Endothelial cell of umbilical vein (primary cell): Measurements from ENCODE around the gene SLC19A1. TPM values are rescaled to one million over a fixed set of nuclear protein-coding genes. Genes with fewer than 3 reads are reported as not detected.

Experiments used
- BruUV-seq: library from RNA; stranded (reverse); fragments of 400-500 nt; replicated peaks from 2 replicates; lab custom pipeline; 2021; lab: Mats Ljungman, UMichigan
- CTCF ChIA-PET: fragments of 300-600, 350-600 bp; sonication (Branson Sonifier 250); formaldehyde crosslinking; loops from one replicate; lab custom pipeline; 2021; ENCODE audit warnings: antibody characterized with exemption, inconsistent platforms; lab: Charles Lee
- POLR2A ChIA-PET: fragments of 300-600, 350-600 bp; sonication (Branson Sonifier 250); formaldehyde crosslinking; loops from one replicate; lab custom pipeline; 2021; ENCODE audit warnings: antibody characterized with exemption, inconsistent platforms; lab: Charles Lee
- DNase-seq: peaks from one replicate; pipeline ENCODE4 v3.0.0-alpha.2; 2011; ENCODE audit warnings: low read depth, low spot score
- FAIRE-seq: peaks from 2 replicates; lab custom pipeline; 2011; peaks lifted over from hg19 to GRCh38; lab: Jason Lieb, UNC
- H2AFZ ChIP-seq: 2 replicates; pipeline ENCODE4 v1.6.0; 2012; ENCODE audit warnings: low read depth, low read length, control low read depth, inconsistent platforms
- H3K27ac ChIP-seq: 2 replicates; pipeline ENCODE4 v1.5.1; 2011; ENCODE audit warnings: low read depth, mild to moderate bottlenecking, control low read depth, low read length, moderate library complexity; ENCODE audit not compliant: insufficient read depth
- H3K27me3 ChIP-seq, 2 experiments: 2 replicates each; pipeline versions ENCODE4 v1.6.0 to v1.6.1; 2011; ENCODE audit warnings: low read length in 2 of 2, mixed read lengths in 1 of 2; ENCODE audit not compliant: control insufficient read depth in 2 of 2, insufficient read depth in 2 of 2
- H3K36me3 ChIP-seq, 2 experiments: 2 replicates in 1 of 2; 3 replicates in 1 of 2; pipeline ENCODE4 v1.5.1; 2011; ENCODE audit warnings: low read length in 2 of 2, mild to moderate bottlenecking in 1 of 2, moderate library complexity in 1 of 2; ENCODE audit not compliant: control insufficient read depth in 2 of 2, insufficient read depth in 2 of 2; ENCODE audit errors: extremely low read depth in 1 of 2
- H3K4me1 ChIP-seq: 3 replicates; pipeline ENCODE4 v1.5.1; 2011; ENCODE audit warnings: mild to moderate bottlenecking, low read length; ENCODE audit not compliant: control insufficient read depth, insufficient read depth; ENCODE audit errors: extremely low read depth
- H3K4me2 ChIP-seq: 2 replicates; pipeline ENCODE4 v1.6.1; 2011; ENCODE audit warnings: low read length, control low read depth, mixed read lengths; ENCODE audit not compliant: insufficient read depth
- H3K4me3 ChIP-seq, 3 experiments: fragments of 200-600 bp in 1 of 3; sonication (generic), shearing (Covaris generic) in 1 of 3; replicated peaks in 1 of 3; 2 replicates each; pipeline ENCODE4 v1.5.1; 2011 to 2016; ENCODE audit warnings: control low read depth in 3 of 3, low read length in 3 of 3, mild to moderate bottlenecking in 2 of 3, inconsistent platforms in 1 of 3, low read depth in 1 of 3, moderate library complexity in 1 of 3; ENCODE audit not compliant: insufficient read depth in 1 of 3
- H3K79me2 ChIP-seq: 2 replicates; pipeline ENCODE4 v1.6.0; 2012; ENCODE audit warnings: low read length, inconsistent platforms; ENCODE audit not compliant: control insufficient read depth, insufficient read depth
- H3K9ac ChIP-seq: replicated peaks from 2 replicates; pipeline ENCODE3; 2011; ENCODE audit warnings: low read length, control low read depth; ENCODE audit not compliant: insufficient read depth; ENCODE audit errors: extremely low read depth
- H3K9me1 ChIP-seq: replicated peaks from 3 replicates; pipeline ENCODE4 v1.6.0; 2011; ENCODE audit warnings: mild to moderate bottlenecking, low read length; ENCODE audit not compliant: control insufficient read depth, insufficient read depth; ENCODE audit errors: extremely low read depth
- H3K9me3 ChIP-seq: replicated peaks from 2 replicates; pipeline ENCODE4 v1.5.1; 2012; ENCODE audit warnings: low read length, inconsistent platforms; ENCODE audit not compliant: control insufficient read depth, insufficient read depth
- H4K20me1 ChIP-seq: replicated peaks from 2 replicates; pipeline ENCODE3; 2011; ENCODE audit warnings: mild to moderate bottlenecking, low read length; ENCODE audit not compliant: control insufficient read depth, insufficient read depth; ENCODE audit errors: extremely low read depth
- EZH2 ChIP-seq: IDR thresholded peaks from 2 replicates; pipeline ENCODE4 v1.6.1; 2012; ENCODE audit warnings: borderline replicate concordance, low read depth, mild to moderate bottlenecking, moderate library complexity, low read length, inconsistent platforms; ENCODE audit not compliant: severe bottlenecking
- FOS ChIP-seq: IDR thresholded peaks from 2 replicates; pipeline ENCODE4 v1.6.1; 2011; ENCODE audit warnings: mild to moderate bottlenecking, low read length, moderate library complexity, borderline replicate concordance; ENCODE audit not compliant: insufficient read depth
- GATA2 ChIP-seq: IDR thresholded peaks from 2 replicates; pipeline ENCODE4 v1.7.0; 2011; ENCODE audit warnings: low read depth, mild to moderate bottlenecking, moderate library complexity, mixed read lengths, low read length; ENCODE audit not compliant: insufficient read length, insufficient read depth
- JUN ChIP-seq: IDR thresholded peaks from 2 replicates; pipeline ENCODE4 v1.6.1; 2011; ENCODE audit warnings: borderline replicate concordance, low read depth; ENCODE audit not compliant: insufficient read length, insufficient read depth
- POLR2A ChIP-seq: IDR thresholded peaks from 2 replicates; pipeline ENCODE4 v1.6.1; 2012; ENCODE audit warnings: low read depth, mild to moderate bottlenecking, control low read depth, low read length
- POLR2AphosphoS5 ChIP-seq: IDR thresholded peaks from 2 replicates; pipeline ENCODE4 v1.6.1; 2012; ENCODE audit warnings: low read depth, mild to moderate bottlenecking, control low read depth, low read length, moderate library complexity; ENCODE audit not compliant: insufficient read depth
- dilution Hi-C: fragments of 300-500 bp; cut with MboI; formaldehyde crosslinking; loops from one replicate; pipeline ENCODE4 v1.15.0; 2019; ENCODE audit warnings: low sequenced_read_pairs; ENCODE audit not compliant: extremely low pct_ligation_motif_present
- intact Hi-C: fragments of 100-400 bp; cut with micrococcal nuclease; formaldehyde crosslinking; loops from one replicate; pipeline ENCODE4 v1.10.0; 2022
- polyA plus RNA-seq, 4 experiments: library from polyadenylated mRNA; depleted of rRNA in 3 of 4; stranded (reverse) in 3 of 4; unstranded in 1 of 4; fragments of >200 nt; gene quantifications; 2 replicates each; pipeline versions ENCODE4 v1.2.1 to v1.2.3, GENCODE V29; 2011 to 2012; ENCODE audit warnings: missing spikeins in 1 of 4
- total RNA-seq: library from RNA; stranded (reverse); gene quantifications from 2 replicates; pipeline ENCODE4 v1.2.3, GENCODE V29; 2021
- TF ChIP-seq, protein P1 (sequence below): IDR thresholded peaks from 2 replicates; pipeline ENCODE4 v1.6.1; 2011; ENCODE audit not compliant: insufficient read depth, insufficient read length
- TF ChIP-seq, protein P2 (sequence below), 2 donors: IDR thresholded peaks; 1 replicate in 1 of 2; 2 replicates in 1 of 2; pipeline ENCODE4 v1.5.1; 2011; ENCODE audit warnings: low read length in 2 of 2, mild to moderate bottlenecking in 2 of 2, moderate library complexity in 2 of 2, control low read depth in 1 of 2, inconsistent platforms in 1 of 2, low read depth in 1 of 2; ENCODE audit not compliant: insufficient read depth in 1 of 2; ENCODE audit errors: extremely low read depth in 1 of 2

The SLC19A1 gene
- total and polyA plus RNA-seq, 2 donors (not counting 3 experiments of a cell fraction or from before 2014, with no cell fraction given): 36.3 to 54.6 TPM

DNA sequence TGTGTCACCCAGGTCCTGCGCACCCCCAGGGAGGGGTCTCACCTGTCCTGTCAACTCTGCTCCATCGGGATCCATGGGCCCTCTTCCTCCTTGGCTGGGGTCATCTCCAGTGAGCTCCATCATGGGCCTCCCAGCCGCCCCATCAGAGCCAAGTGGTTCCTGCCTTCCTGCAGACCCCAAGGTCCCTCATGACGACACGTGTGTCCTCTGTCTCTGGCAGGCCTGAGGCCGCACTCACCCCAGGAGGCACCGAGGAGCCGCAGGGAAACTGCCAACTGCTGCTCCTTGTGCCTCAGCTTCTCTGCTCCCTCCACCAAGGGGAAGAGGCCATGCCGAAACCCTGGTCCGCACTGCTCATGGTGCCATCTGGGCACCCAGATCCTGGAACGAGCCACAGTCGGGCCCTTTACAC is 90.5 kb downstream of the SLC19A1 start:
- no peaks in the 10 kb centered on the region for H4K20me1 ChIP-seq
- H3K79me2 ChIP-seq: peaks cover 57% of the 10 kb centered on the region
- H3K27ac ChIP-seq: no peak overlapping the region
- TF ChIP-seq POLR2A (no peak), FOS (no peak), GATA2 (no peak), JUN (no peak), EZH2 (no peak), POLR2AphosphoS5 (no peak)
- TF ChIP-seq, protein P1, sequence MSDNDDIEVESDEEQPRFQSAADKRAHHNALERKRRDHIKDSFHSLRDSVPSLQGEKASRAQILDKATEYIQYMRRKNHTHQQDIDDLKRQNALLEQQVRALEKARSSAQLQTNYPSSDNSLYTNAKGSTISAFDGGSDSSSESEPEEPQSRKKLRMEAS: no peak
- TF ChIP-seq, protein P2, sequence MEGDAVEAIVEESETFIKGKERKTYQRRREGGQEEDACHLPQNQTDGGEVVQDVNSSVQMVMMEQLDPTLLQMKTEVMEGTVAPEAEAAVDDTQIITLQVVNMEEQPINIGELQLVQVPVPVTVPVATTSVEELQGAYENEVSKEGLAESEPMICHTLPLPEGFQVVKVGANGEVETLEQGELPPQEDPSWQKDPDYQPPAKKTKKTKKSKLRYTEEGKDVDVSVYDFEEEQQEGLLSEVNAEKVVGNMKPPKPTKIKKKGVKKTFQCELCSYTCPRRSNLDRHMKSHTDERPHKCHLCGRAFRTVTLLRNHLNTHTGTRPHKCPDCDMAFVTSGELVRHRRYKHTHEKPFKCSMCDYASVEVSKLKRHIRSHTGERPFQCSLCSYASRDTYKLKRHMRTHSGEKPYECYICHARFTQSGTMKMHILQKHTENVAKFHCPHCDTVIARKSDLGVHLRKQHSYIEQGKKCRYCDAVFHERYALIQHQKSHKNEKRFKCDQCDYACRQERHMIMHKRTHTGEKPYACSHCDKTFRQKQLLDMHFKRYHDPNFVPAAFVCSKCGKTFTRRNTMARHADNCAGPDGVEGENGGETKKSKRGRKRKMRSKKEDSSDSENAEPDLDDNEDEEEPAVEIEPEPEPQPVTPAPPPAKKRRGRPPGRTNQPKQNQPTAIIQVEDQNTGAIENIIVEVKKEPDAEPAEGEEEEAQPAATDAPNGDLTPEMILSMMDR (IDR thresholded peaks at IDR 0.05; ENCODE audit: extremely low read depth in 1 of 2, insufficient read depth in 1 of 2, low read depth in 1 of 2, low read length in 2 of 2): no peak
- H2AFZ ChIP-seq: no peak overlapping the region
- no peaks in the 10 kb centered on the region for H3K9me3 ChIP-seq
- DNase-seq (no peak), FAIRE-seq (no peak)
- no peaks in the 10 kb centered on the region for H3K9me1 ChIP-seq
- H3K4me3 ChIP-seq: no peak overlapping the region
- CTCF ChIA-PET: interaction anchor here (1.0 to 1.3 kb wide), 2 partner anchors 10 to 159 kb away, joined by 3 read pairs; no protein-coding TSS in a partner anchor
- no peak overlapping the region for H3K9ac ChIP-seq
- POLR2A ChIA-PET: no interaction called here
- BruUV-seq: no TSS peak
- H3K36me3 ChIP-seq: peaks cover 0 to 5% of the 10 kb centered on the region in 2 experiments
- dilution Hi-C loops (no loop called here), intact Hi-C loops (no loop called here)
- no peaks in the 10 kb centered on the region for H3K27me3 ChIP-seq
- H3K4me1 ChIP-seq: no peaks in the 10 kb centered on the region
- H3K4me2 ChIP-seq: no peak overlapping the region
